SK-N-SH (cell line): Measurements from ENCODE around the gene LEF1. TPM values are rescaled to one million over a fixed set of nuclear protein-coding genes. Genes with fewer than 3 reads are reported as not detected.

ENCODE experiments used
- CTCF ChIA-PET: fragments of 300-600, 350-600 bp; formaldehyde crosslinking; extraction: SDS; loops from one replicate; lab custom pipeline; 2021; lab: Yijun Ruan, JAX
- POLR2A ChIA-PET: fragments of 350-600 bp; sonication (Branson Sonifier 250); formaldehyde crosslinking; extraction: SDS; loops from one replicate; lab custom pipeline; 2020; ENCODE audit warnings: antibody characterized with exemption, inconsistent platforms; lab: Yijun Ruan, JAX
- DNase-seq: peaks from one replicate; pipeline ENCODE4 v3.0.0; 2012
- H2AFZ ChIP-seq: fragments of 200-600 bp; sonication (generic); 2 replicates; pipeline ENCODE4 v1.8.1; 2016; ENCODE audit warnings: antibody characterized with exemption, mild to moderate bottlenecking, low read depth
- H3F3A ChIP-seq: fragments of 200-600 bp; sonication (generic); replicated peaks from 2 replicates; pipeline ENCODE3; 2016; ENCODE audit warnings: antibody characterized with exemption, mild to moderate bottlenecking; ENCODE audit not compliant: insufficient read depth
- H3K27ac ChIP-seq, 2 experiments: fragments of 200-500 bp in 1 of 2; fragments of 200-600 bp in 1 of 2; sonication (Bioruptor generic) in 1 of 2; sonication (generic), shearing (Covaris generic) in 1 of 2; 2 replicates each; pipeline versions ENCODE4 v1.5.1 to v1.6.1; 2014 to 2016; ENCODE audit warnings: low read depth in 2 of 2, inconsistent platforms in 1 of 2, low read length in 1 of 2, mild to moderate bottlenecking in 1 of 2, mixed read lengths in 1 of 2
- H3K27me3 ChIP-seq: fragments of 200-600 bp; sonication (generic), shearing (Covaris generic); 2 replicates; pipeline ENCODE4 v1.6.1; 2016; ENCODE audit warnings: mixed run types; ENCODE audit not compliant: insufficient read depth
- H3K36me3 ChIP-seq, 2 experiments: fragments of 200-500 bp in 1 of 2; fragments of 200-600 bp in 1 of 2; sonication (Bioruptor generic) in 1 of 2; sonication (generic) in 1 of 2; replicated peaks in 1 of 2; 2 replicates each; pipeline versions ENCODE3 to v1.5.1; 2014 to 2016; ENCODE audit warnings: low read length in 1 of 2, mild to moderate bottlenecking in 1 of 2; ENCODE audit not compliant: insufficient read depth in 2 of 2, control insufficient read depth in 1 of 2
- H3K4me1 ChIP-seq, 2 experiments: fragments of 200-500 bp in 1 of 2; fragments of 200-600 bp in 1 of 2; sonication (Bioruptor generic) in 1 of 2; sonication (generic), shearing (Covaris generic) in 1 of 2; 2 replicates each; pipeline versions ENCODE4 v1.5.1 to v1.6.1; 2014 to 2016; ENCODE audit warnings: low read depth in 1 of 2, low read length in 1 of 2, mixed run types in 1 of 2; ENCODE audit not compliant: insufficient read depth in 2 of 2, control insufficient read depth in 1 of 2
- H3K4me2 ChIP-seq: fragments of 200-600 bp; sonication (generic), shearing (Covaris generic); 2 replicates; pipeline ENCODE4 v1.6.1; 2017; ENCODE audit warnings: mixed run types
- H3K4me3 ChIP-seq, 2 experiments: fragments of 200-500 bp in 1 of 2; fragments of 200-600 bp in 1 of 2; sonication (Bioruptor generic) in 1 of 2; sonication (generic), shearing (Covaris generic) in 1 of 2; 2 replicates each; pipeline versions ENCODE4 v1.5.1 to v1.8.1; 2014 to 2016; ENCODE audit warnings: low read depth in 2 of 2, inconsistent platforms in 1 of 2, low read length in 1 of 2, mild to moderate bottlenecking in 1 of 2, mixed read lengths in 1 of 2, moderate library complexity in 1 of 2
- H3K79me2 ChIP-seq: fragments of 200-600 bp; sonication (generic); 2 replicates; pipeline ENCODE4 v1.8.1; 2017; ENCODE audit warnings: mild to moderate bottlenecking; ENCODE audit not compliant: insufficient read depth
- H3K9ac ChIP-seq: fragments of 200-600 bp; sonication (generic); 2 replicates; pipeline ENCODE4 v1.6.1; 2017; ENCODE audit warnings: mixed run types
- H3K9me2 ChIP-seq: fragments of 200-600 bp; sonication (generic); 2 replicates; pipeline ENCODE4 v1.6.1; 2017; ENCODE audit warnings: mixed run types
- H3K9me3 ChIP-seq: fragments of 200-600 bp; sonication (generic); 2 replicates; pipeline ENCODE4 v1.6.1; 2017; ENCODE audit warnings: mixed run types, mild to moderate bottlenecking, moderate library complexity
- H4K20me1 ChIP-seq: fragments of 200-600 bp; sonication (generic); 2 replicates; pipeline ENCODE4 v1.6.1; 2017; ENCODE audit warnings: mild to moderate bottlenecking, mixed run types; ENCODE audit not compliant: insufficient read depth
- CHD2 ChIP-seq: fragments of 150-350 bp; IDR thresholded peaks from 2 replicates; pipeline ENCODE4 v1.6.1; 2018; ENCODE audit warnings: low read length; ENCODE audit not compliant: partially characterized antibody
- ELF1 ChIP-seq: IDR thresholded peaks from 2 replicates; pipeline ENCODE4 v1.4.0; 2012
- EZH2phosphoT487 ChIP-seq: fragments of 200-600 bp; sonication (generic); IDR thresholded peaks from 2 replicates; pipeline ENCODE4 v1.6.1; 2017; ENCODE audit warnings: low read depth, mixed run types, mild to moderate bottlenecking, antibody characterized with exemption, moderate library complexity, borderline replicate concordance
- FOSL2 ChIP-seq: IDR thresholded peaks from 2 replicates; pipeline ENCODE4 v1.4.0; 2012; ENCODE audit warnings: low read depth, mild to moderate bottlenecking, moderate library complexity, borderline replicate concordance
- FOXJ3 ChIP-seq: sonication (generic); formaldehyde crosslinking; IDR thresholded peaks from 2 replicates; pipeline ENCODE4 v1.5.1; 2020; ENCODE audit warnings: mild to moderate bottlenecking, missing genetic modification reagents
- FOXM1 ChIP-seq: IDR thresholded peaks from 2 replicates; pipeline ENCODE4 v1.4.0; 2012; ENCODE audit warnings: low read depth, mild to moderate bottlenecking
- GATA2 ChIP-seq: sonication (generic); formaldehyde crosslinking; IDR thresholded peaks from 2 replicates; pipeline ENCODE4 v1.5.0; 2020; ENCODE audit warnings: mild to moderate bottlenecking, missing genetic modification reagents
- JUND ChIP-seq: IDR thresholded peaks from 2 replicates; pipeline ENCODE4 v1.4.0; 2012
- MEF2A ChIP-seq: IDR thresholded peaks from 2 replicates; pipeline ENCODE4 v1.4.0; 2012; ENCODE audit warnings: low read depth, borderline replicate concordance
- MXI1 ChIP-seq: IDR thresholded peaks from 2 replicates; pipeline ENCODE4 v1.6.1; 2012; ENCODE audit warnings: mild to moderate bottlenecking, low read depth, low read length, improper control_type of control experiment
- NRF1 ChIP-seq: IDR thresholded peaks from 2 replicates; pipeline ENCODE4 v1.6.1; 2012; ENCODE audit warnings: low read depth, mild to moderate bottlenecking, low read length
- RFX5 ChIP-seq: IDR thresholded peaks from 2 replicates; pipeline ENCODE4 v1.6.1; 2012; ENCODE audit warnings: mild to moderate bottlenecking, improper control_type of control experiment, low read length
- SMC3 ChIP-seq: IDR thresholded peaks from 2 replicates; pipeline ENCODE4 v1.6.1; 2012; ENCODE audit warnings: low read depth, low read length, improper control_type of control experiment
- TAF1 ChIP-seq: IDR thresholded peaks from 2 replicates; pipeline ENCODE4 v1.6.1; 2012; ENCODE audit warnings: low read depth, mild to moderate bottlenecking, low read length, moderate library complexity, borderline replicate concordance
- WGBS: methylation state at CpG from one replicate; pipeline ENCODE4 v1.1.6; 2017; ENCODE audit warnings: low lambda C conversion rate; 5-methylcytosine and 5-hydroxymethylcytosine counted together
- polyA plus RNA-seq, 3 experiments: library from polyadenylated mRNA; depleted of rRNA; stranded (reverse); fragments of >200 nt; gene quantifications; 2 replicates each; pipeline ENCODE4 v1.2.3, GENCODE V29; 2012
- TF ChIP-seq, protein P1 (sequence below): IDR thresholded peaks from 2 replicates; pipeline ENCODE4 v1.4.0; 2012; ENCODE audit warnings: low read depth, borderline replicate concordance
- TF ChIP-seq, protein P2 (sequence below): fragments of 150-350 bp; IDR thresholded peaks from 2 replicates; pipeline ENCODE4 v1.6.1; 2016; ENCODE audit warnings: mild to moderate bottlenecking, low read depth, low read length
- TF ChIP-seq, protein P3 (sequence below): fragments of 200-600 bp; sonication (generic); IDR thresholded peaks from 2 replicates; pipeline ENCODE4 v1.6.1; 2017; ENCODE audit warnings: antibody characterized with exemption, mild to moderate bottlenecking, moderate library complexity

LEF1 gene
- polyA plus RNA-seq, 1 of the 3 experiments (the other 2 are of a cell fraction) = 0.36 TPM

GRCh38 chr4:108072300-108072699 is 96.4 kb downstream of the LEF1 start (continued):
- TF ChIP-seq CHD2 (no peak), SMC3 (no peak), TAF1 (no peak), FOSL2 (no peak), RFX5 (no peak)

GRCh38 chr4:108070775-108071174 is 98.0 kb downstream of the LEF1 start:
- no peaks in the 10 kb centered on the region for H3K79me2 ChIP-seq
- H3K9me2 ChIP-seq = no peaks in the 10 kb centered on the region
- POLR2A ChIA-PET = no interaction called here
- no peak overlapping the region for H3K4me2 ChIP-seq
- no peaks in the 10 kb centered on the region for H3K9me3 ChIP-seq
- H3K27me3 ChIP-seq = peaks cover 34% of the 10 kb centered on the region; the same call in 1 of the 2 replicates
- no peak overlapping the region for H3K4me3 ChIP-seq
- no peaks in the 10 kb centered on the region for H3F3A ChIP-seq
- H2AFZ ChIP-seq = no peak overlapping the region
- H3K27ac ChIP-seq = no peak overlapping the region
- no peaks in the 10 kb centered on the region for H4K20me1 ChIP-seq
- no peaks in the 10 kb centered on the region for H3K4me1 ChIP-seq
- no peak for DNase-seq
- WGBS = 6% methylated on average over 1 of the region's 1 CpG
- H3K9ac ChIP-seq = no peak overlapping the region
- no peaks in the 10 kb centered on the region for H3K36me3 ChIP-seq
- TF ChIP-seq EZH2phosphoT487 = no peak
- TF ChIP-seq, protein P1, sequence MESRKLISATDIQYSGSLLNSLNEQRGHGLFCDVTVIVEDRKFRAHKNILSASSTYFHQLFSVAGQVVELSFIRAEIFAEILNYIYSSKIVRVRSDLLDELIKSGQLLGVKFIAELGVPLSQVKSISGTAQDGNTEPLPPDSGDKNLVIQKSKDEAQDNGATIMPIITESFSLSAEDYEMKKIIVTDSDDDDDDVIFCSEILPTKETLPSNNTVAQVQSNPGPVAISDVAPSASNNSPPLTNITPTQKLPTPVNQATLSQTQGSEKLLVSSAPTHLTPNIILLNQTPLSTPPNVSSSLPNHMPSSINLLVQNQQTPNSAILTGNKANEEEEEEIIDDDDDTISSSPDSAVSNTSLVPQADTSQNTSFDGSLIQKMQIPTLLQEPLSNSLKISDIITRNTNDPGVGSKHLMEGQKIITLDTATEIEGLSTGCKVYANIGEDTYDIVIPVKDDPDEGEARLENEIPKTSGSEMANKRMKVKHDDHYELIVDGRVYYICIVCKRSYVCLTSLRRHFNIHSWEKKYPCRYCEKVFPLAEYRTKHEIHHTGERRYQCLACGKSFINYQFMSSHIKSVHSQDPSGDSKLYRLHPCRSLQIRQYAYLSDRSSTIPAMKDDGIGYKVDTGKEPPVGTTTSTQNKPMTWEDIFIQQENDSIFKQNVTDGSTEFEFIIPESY = no peak
- CTCF ChIA-PET = no interaction called here

- no peak overlapping the region for H3K27ac ChIP-seq
- H4K20me1 ChIP-seq = no peaks in the 10 kb centered on the region
- no peaks in the 10 kb centered on the region for H3F3A ChIP-seq
- no peak overlapping the region for H3K9ac ChIP-seq
- no peak overlapping the region for H3K4me3 ChIP-seq
- no peaks in the 10 kb centered on the region for H3K4me1 ChIP-seq
- no peaks in the 10 kb centered on the region for H3K79me2 ChIP-seq
- H3K36me3 ChIP-seq = no peaks in the 10 kb centered on the region
- POLR2A ChIA-PET = no interaction called here
- H3K9me2 ChIP-seq = no peaks in the 10 kb centered on the region
- peaks cover 47% of the 10 kb centered on the region; the same call in 1 of the 2 replicates for H3K27me3 ChIP-seq
- no peaks in the 10 kb centered on the region for H3K9me3 ChIP-seq
- no peak overlapping the region for H2AFZ ChIP-seq
- CTCF ChIA-PET = interaction anchor here (1.0 kb wide), 2 partner anchors 444 to 504 kb away, joined by 3 to 4 read pairs; no protein-coding TSS in a partner anchor
- no peak overlapping the region for H3K4me2 ChIP-seq
- no peak for DNase-seq
- TF ChIP-seq, protein P1 = no peak
- TF ChIP-seq, protein P2, sequence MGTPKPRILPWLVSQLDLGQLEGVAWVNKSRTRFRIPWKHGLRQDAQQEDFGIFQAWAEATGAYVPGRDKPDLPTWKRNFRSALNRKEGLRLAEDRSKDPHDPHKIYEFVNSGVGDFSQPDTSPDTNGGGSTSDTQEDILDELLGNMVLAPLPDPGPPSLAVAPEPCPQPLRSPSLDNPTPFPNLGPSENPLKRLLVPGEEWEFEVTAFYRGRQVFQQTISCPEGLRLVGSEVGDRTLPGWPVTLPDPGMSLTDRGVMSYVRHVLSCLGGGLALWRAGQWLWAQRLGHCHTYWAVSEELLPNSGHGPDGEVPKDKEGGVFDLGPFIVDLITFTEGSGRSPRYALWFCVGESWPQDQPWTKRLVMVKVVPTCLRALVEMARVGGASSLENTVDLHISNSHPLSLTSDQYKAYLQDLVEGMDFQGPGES = no peak
- TF ChIP-seq MXI1 = no peak
- no peak for TF ChIP-seq MEF2A
- no peak for TF ChIP-seq JUND
- TF ChIP-seq, protein P3, sequence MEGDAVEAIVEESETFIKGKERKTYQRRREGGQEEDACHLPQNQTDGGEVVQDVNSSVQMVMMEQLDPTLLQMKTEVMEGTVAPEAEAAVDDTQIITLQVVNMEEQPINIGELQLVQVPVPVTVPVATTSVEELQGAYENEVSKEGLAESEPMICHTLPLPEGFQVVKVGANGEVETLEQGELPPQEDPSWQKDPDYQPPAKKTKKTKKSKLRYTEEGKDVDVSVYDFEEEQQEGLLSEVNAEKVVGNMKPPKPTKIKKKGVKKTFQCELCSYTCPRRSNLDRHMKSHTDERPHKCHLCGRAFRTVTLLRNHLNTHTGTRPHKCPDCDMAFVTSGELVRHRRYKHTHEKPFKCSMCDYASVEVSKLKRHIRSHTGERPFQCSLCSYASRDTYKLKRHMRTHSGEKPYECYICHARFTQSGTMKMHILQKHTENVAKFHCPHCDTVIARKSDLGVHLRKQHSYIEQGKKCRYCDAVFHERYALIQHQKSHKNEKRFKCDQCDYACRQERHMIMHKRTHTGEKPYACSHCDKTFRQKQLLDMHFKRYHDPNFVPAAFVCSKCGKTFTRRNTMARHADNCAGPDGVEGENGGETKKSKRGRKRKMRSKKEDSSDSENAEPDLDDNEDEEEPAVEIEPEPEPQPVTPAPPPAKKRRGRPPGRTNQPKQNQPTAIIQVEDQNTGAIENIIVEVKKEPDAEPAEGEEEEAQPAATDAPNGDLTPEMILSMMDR = no peak
- no peak for TF ChIP-seq GATA2 (CRISPR knock-in tag)
- TF ChIP-seq FOSL2 = no peak
- TF ChIP-seq RFX5 = no peak
- no peak for TF ChIP-seq NRF1
- TF ChIP-seq ELF1 = no peak
- TF ChIP-seq FOXM1 = no peak
- no peak for TF ChIP-seq FOXJ3 (CRISPR knock-in tag)
- TF ChIP-seq SMC3 = no peak
Observed at GRCh38 chr4:108068442-108068841, 100.3 kb downstream of the LEF1 start.
